Smooth muscle cell of the umbilical artery (primary cell): ENCODE results near the gene LRRC45. TPM values are rescaled to one million over a fixed set of nuclear protein-coding genes. Genes with fewer than 3 reads are reported as not detected.

ENCODE experiments used
- total RNA-seq: library from RNA; depleted of rRNA; stranded (reverse); fragments of >200 nt; gene quantifications from 2 replicates; pipeline ENCODE4 v1.2.3, GENCODE V29; 2014

Gene LRRC45
- total RNA-seq: 10.1 and 13.3 TPM in 2 replicates

DNA sequence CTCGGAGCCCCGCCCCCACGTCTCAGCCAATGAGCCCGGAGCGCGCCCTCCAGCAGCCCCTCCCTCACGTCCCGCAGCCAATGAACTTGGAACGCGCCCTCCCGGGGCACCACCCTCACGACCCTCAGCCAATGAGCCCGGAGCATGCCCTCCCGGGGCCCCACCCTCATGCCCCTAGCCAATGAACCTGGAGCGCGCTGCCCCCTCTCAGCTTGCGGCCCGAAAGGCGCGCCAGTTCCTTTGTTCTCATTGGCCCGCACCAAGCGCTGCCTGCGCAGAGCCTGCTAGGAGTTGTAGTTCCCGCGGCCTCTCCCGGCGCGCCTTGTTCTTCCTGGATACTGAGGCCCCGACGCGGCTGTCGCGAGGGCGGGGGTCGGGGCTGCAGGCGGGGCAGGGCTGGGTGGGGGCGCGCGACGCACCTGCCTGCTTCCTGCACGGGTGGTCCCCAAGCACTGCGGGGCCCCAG lies at the start of gene LRRC45:
Gene LRRC45, plus strand, starts transcription at position 325 of the 466 bp plus-strand sequence. CDS start 339 bp downstream, outside the sequence.

DNA sequence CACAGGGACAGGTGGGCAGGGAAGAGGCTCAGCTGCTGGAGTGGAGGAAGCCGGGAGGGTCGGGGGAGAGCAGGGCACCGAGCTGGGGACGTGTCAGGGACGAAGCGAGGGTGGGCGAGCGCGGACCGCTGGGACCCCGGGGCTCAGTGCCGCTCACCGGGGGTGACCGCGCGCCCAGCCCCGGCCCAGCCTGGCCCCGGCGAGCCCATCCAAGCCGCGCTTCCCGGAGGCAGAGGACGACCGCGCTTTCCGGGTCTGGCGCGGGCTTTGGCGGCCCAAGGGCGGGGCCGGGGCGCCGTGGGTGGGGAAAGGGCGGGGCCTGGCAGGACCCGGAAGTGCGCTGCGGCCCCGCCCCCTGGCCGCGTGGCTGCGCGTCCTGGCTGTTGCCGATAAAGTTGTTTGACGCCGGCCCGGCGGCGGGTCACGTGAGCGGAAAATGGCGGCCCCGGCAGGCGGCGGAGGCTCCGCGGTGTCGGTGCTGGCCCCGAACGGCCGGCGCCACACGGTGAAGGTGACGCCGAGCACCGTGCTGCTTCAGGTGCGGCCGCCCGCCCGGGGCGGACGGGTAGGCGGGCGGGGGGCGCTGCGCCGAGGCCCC lies 45.8 kb upstream of the LRRC45 start, which contains the start of gene ASPSCR1:
Gene ASPSCR1, plus strand, starts transcription at position 419 of the 598 bp plus-strand sequence. Its CDS starts 18 bp downstream, at position 437.

DNA sequence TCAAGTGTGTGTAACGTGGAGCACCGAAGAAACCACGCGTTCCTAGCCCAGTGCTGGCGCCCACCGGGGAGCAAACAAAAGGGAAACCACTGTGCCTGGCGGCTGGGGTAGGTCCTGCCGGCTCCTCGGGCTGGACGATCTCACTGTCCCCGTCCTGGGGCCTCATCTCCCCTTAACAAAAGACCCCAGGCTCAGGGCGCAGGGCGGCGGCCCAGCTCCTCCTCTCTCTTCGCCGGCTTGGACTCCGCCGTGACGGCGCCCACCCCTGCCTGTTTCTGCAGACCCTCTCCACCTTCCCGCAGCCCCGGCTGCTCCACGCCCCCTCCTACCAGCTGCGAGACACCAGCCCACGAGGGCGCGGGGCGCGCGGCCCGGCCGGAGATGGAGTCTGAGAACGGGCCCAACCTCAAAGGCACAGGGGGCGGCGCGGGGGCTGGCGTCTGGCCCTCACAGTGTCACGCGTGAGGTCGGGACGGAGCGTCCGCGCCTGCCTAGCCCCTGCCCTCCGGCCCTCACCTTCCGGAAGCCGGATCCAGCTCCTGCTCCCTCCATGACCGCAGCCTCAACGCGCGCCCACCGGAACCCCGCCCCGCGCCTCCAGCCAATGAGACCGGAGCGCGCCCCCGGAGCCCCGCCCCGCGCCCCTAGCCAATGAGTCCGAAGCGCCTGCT lies 660 bp upstream of the LRRC45 start, which contains the start of gene CENPX:
Gene CENPX, minus strand, starts transcription at position 569 of the 671 bp plus-strand sequence. Its CDS starts 17 bp downstream, at position 552.

DNA sequence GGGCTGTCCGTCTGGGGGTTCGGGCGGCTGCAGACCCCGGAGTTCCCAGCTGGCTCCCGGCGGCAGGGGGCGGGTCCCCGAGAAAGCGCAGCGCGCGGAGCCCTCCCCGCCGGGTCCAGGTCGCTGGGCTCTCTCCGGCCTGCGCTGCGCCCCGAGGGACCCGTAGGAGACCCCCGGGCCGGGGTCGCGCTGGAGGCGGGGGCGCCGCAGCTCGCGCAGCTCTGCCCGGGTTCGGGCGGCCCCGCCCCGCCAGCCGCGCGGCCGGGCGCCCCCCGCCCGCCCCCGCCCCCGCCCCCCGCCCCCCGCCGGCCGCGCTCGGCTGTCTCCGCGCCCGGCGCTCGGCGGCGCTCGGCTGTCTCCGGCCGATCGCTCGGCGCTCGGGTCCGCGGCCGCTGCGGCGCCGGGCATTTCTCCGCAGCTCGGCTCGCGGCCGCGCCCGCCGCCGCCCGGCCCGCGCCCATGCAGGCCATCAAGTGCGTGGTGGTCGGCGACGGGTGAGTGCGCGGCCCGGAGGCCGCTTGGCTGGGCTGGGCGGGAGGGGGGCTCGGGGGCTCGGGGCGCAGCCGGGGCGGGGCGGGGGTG lies 8.3 kb downstream of the LRRC45 start, which contains the start of gene RAC3:
Gene RAC3, plus strand, starts transcription at position 376 of the 582 bp plus-strand sequence. Its CDS starts 84 bp downstream, at position 460.

DNA sequence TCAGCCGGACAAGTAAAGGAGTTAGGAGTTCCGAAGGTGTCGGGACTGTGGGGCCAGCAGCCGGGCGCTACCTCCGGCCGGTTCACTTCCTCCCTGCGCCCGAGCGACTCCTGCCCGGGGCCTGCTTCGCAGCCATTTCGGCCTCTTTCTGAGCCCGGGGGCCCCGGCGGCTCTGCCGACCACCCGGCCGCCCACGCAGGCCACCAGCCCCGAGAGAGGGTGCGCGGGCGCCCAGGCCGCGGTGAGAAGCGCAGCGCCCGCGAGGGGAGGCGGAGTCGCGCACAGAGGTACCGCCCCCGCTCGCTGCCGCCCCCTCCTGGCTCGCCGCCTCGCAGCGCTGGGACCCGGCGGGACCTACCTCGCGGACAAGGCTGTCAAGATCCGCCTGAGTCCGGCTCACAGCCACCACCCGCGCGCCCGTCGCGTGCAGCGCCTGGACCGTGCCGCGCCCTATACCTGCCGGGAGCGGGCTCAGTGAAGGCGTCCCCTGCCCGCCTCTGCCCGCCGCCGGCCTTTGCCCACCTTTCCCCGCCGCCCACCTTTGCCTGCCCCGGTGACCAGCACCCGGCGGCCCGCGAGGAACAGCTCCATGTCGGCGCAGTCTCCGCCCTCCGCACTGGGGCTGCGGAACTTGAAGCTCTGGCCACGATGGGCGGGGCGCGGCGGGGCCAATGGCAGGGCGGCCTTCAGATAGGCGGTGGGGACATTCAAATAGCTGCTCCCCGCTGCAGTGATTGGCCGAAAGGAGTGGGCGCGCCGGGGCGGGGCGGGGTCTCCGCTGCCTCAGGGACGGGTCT lies 14.2 kb downstream of the LRRC45 start, which contains the start of gene DCXR:
Gene DCXR, minus strand, starts transcription at position 606 of the 797 bp plus-strand sequence. Its CDS starts 15 bp downstream, at position 591.

DNA sequence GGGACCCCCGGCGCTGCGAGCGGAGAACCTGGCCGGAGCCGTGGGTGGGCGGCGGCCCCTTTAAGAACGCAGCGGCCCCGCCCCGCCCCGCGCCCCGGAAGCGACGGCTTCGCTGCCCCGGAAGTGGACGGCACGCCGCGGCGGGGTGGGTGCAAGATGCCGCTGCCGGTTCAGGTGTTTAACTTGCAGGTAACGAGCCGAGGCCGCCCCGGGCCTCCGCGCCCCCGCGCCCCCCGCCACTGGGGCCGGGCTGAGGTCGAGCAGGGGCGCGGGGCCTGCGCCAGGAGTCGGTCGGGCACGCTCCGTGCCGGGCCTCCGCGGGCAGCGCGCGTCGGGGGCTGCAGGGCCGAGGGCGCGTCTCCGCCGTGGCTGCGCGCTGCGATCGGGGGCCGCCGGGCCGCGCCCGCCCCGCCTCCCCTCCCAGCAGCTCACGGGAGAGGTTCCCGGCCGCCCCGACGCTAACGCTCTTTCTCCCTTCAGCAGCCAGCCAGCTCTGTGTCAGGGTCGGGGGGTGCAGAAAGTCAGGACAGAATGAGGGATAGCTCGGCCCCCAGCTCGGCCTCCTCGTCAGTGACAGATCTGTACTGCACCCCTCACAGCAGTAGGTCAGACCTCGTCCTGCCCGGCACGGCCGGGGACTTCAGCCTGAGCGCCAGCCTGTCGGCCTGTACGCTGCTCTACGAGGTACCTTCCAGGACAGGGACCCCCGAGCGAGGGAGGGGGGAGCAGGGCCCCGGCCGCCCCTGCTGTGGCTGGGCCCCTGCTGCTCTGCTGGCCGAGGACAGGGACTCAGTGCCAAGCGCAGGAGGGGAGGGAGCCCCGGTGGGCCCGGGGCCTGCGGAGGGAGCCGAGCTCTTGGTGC lies 28.9 kb downstream of the LRRC45 start, which contains the start of the genes GPS1 and RFNG:
Gene GPS1, plus strand, starts transcription at position 123 of the 862 bp plus-strand sequence. Its CDS starts 34 bp downstream, at position 157.
Gene RFNG, minus strand, starts transcription at position 36 of the 862 bp plus-strand sequence. CDS start 45 bp downstream, outside the sequence.

DNA sequence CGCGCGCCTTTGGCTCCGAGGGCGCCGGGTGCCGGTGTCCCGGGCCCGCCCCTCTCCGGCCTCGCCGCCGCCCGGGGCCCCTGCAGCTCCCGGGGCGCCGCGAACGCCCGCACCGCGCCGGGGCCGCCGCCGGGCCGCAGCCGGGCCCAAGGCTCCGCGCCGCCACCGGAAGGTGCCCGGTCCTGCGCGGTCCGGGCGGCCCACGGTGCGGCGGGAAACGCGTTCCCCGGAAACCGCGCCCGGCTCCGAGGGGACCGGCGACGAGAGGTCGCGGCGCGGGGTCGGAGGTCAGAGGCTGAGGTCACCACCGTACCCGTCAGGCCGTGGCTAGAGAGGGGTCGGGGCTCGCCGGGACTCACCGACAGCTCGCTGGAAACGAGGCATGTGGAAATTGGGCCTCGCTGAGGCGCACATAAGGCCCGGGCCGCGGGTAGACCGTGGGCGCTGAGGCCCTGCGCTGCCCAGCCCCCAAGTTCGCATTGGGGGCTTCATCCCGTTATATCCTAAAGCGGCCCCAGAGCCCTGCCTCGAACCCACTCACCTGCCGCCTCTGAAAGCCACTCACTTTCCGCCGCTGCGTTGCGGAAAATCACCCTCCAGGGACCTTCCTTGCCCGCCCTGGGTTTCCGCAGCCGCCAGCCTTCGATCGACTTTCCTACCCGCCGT lies 42.7 kb downstream of the LRRC45 start, which contains the start of gene DUS1L:
Gene DUS1L, minus strand, starts transcription at position 167 of the 666 bp plus-strand sequence. CDS start 745 bp downstream, outside the sequence.

Other genes starting within 250 kb of the LRRC45 start
- not detected in 2 replicates for gene GCGR, start 219.2 kb upstream of the LRRC45 start, total RNA-seq
- gene MCRIP1, start 190.0 kb upstream of the LRRC45 start, total RNA-seq: 82.5 and 97.7 TPM in 2 replicates
- gene PPP1R27, start 188.3 kb upstream of the LRRC45 start, total RNA-seq: 0.09 TPM in 1 of 2 replicates, not detected in the other
- gene P4HB, start 162.8 kb upstream of the LRRC45 start, total RNA-seq: 2,852 and 4,180 TPM in 2 replicates
- 120 and 379 TPM in 2 replicates for gene ARHGDIA, start 152.0 kb upstream of the LRRC45 start, total RNA-seq
- gene ALYREF, start 131.7 kb upstream of the LRRC45 start, total RNA-seq: 76.3 and 110 TPM in 2 replicates
- gene ANAPC11, start 131.6 kb upstream of the LRRC45 start, total RNA-seq: 84.9 and 198 TPM in 2 replicates
- gene NPB, start 121.1 kb upstream of the LRRC45 start, total RNA-seq: 0.51 and 1.5 TPM in 2 replicates
- 50.5 and 52.1 TPM in 2 replicates for gene PCYT2, start 111.9 kb upstream of the LRRC45 start, total RNA-seq
- gene SIRT7, start 105.1 kb upstream of the LRRC45 start, total RNA-seq: 13.1 and 20.2 TPM in 2 replicates
- 28.2 and 32.5 TPM in 2 replicates for gene MAFG, start 95.6 kb upstream of the LRRC45 start, total RNA-seq
- gene PYCR1, start 86.0 kb upstream of the LRRC45 start, total RNA-seq: 245 and 274 TPM in 2 replicates
- gene MYADML2, start 76.1 kb upstream of the LRRC45 start, total RNA-seq: under 0.01 TPM in 1 of 2 replicates, not detected in the other
- gene NOTUM, start 62.1 kb upstream of the LRRC45 start, total RNA-seq: 0.14 TPM in 1 of 2 replicates, not detected in the other
- 21.4 and 28.8 TPM in 2 replicates for gene ASPSCR1, start 45.7 kb upstream of the LRRC45 start, total RNA-seq
- 11.3 and 17.7 TPM in 2 replicates for gene CENPX, start 427 bp upstream of the LRRC45 start, total RNA-seq
- gene RAC3, start 8.4 kb downstream of the LRRC45 start, total RNA-seq: 19.0 and 25.3 TPM in 2 replicates
- 30.7 and 48.7 TPM in 2 replicates for gene DCXR, start 14.4 kb downstream of the LRRC45 start, total RNA-seq
- gene RFNG, start 28.5 kb downstream of the LRRC45 start, total RNA-seq: 47.5 and 67.4 TPM in 2 replicates
- 90.3 and 111 TPM in 2 replicates for gene GPS1, start 28.6 kb downstream of the LRRC45 start, total RNA-seq
- 55.2 and 65.6 TPM in 2 replicates for gene DUS1L, start 42.5 kb downstream of the LRRC45 start, total RNA-seq
- gene FASN, start 74.9 kb downstream of the LRRC45 start, total RNA-seq: 104 and 307 TPM in 2 replicates
- gene CCDC57, start 189.5 kb downstream of the LRRC45 start, total RNA-seq: 20.8 and 27.4 TPM in 2 replicates
- 359 and 382 TPM in 2 replicates for gene SLC16A3, start 205.7 kb downstream of the LRRC45 start, total RNA-seq